Cardiac muscle cell (in vitro differentiated cells and primary cell): ENCODE results near the gene LMNA. TPM values are rescaled to one million over a fixed set of nuclear protein-coding genes. Genes with fewer than 3 reads are reported as not detected.
A peak's percentile ranks its signal among the peaks of the same experiment; 100 is the strongest.

Experiments used
- DNase-seq, 2 donors: peaks; one replicate each; pipeline versions ENCODE4 v3.0.0 to v3.0.0-alpha.2; 2010 to 2017; ENCODE audit warnings: low read depth in 1 of 2, low spot score in 1 of 2
- H3K27ac ChIP-seq: fragments of 200-600 bp; sonication (generic); 2 replicates; pipeline ENCODE4 v1.5.1; 2016
- H3K27me3 ChIP-seq: fragments of 200-600 bp; sonication (generic); 2 replicates; pipeline ENCODE4 v1.6.0; 2016; ENCODE audit warnings: control low read depth
- H3K36me3 ChIP-seq: fragments of 200-600 bp; sonication (generic); 2 replicates; pipeline ENCODE4 v1.5.1; 2016; ENCODE audit warnings: control low read depth
- H3K4me1 ChIP-seq: fragments of 200-600 bp; sonication (generic); 2 replicates; pipeline ENCODE4 v1.8.1; 2017; ENCODE audit warnings: low read depth, mild to moderate bottlenecking, mixed run types
- H3K4me3 ChIP-seq: fragments of 200-600 bp; sonication (generic); 2 replicates; pipeline ENCODE4 v1.5.1; 2016; ENCODE audit warnings: mild to moderate bottlenecking
- H3K9me3 ChIP-seq: fragments of 200-600 bp; sonication (generic); 2 replicates; pipeline ENCODE4 v1.5.1; 2017; ENCODE audit warnings: low read depth, mild to moderate bottlenecking, control low read depth
- CTCF ChIP-seq: IDR thresholded peaks from 2 replicates; pipeline ENCODE4 v1.5.1; 2012; ENCODE audit warnings: low read depth, mild to moderate bottlenecking, low read length
- polyA plus RNA-seq: library from polyadenylated mRNA; unstranded; fragments of >200 nt; fragmentation: Nextera tagmentation; extraction: Ambion mirVana; gene quantifications from 2 replicates; pipeline ENCODE4 v1.2.1, GENCODE V29; 2016
- total RNA-seq: library from RNA; depleted of rRNA; stranded (reverse); fragments of >200 nt; gene quantifications from 2 replicates; pipeline ENCODE4 v1.2.3, GENCODE V29; 2016

Gene LMNA
- total and polyA plus RNA-seq, 2 experiments from 2014 or later: 128 to 149 TPM

- H3K4me1 ChIP-seq: peaks cover 6% of the 10 kb centered on the region
- no peaks in the 10 kb centered on the region for H3K27me3 ChIP-seq
- no peak for TF ChIP-seq CTCF
- no peaks in the 10 kb centered on the region for H3K9me3 ChIP-seq
- no peak for DNase-seq
- peaks cover under 1% of the 10 kb centered on the region for H3K36me3 ChIP-seq
- H3K27ac ChIP-seq: no peak overlapping the region
- no peak overlapping the region for H3K4me3 ChIP-seq
These were observed 15.7 kb upstream of the LMNA start for GRCh38 chr1:156098784-156099183.

GRCh38 chr1:156099282-156099681 lies 15.2 kb upstream of the LMNA start:
- TF ChIP-seq CTCF: no peak
- Histone ChIP-seq H3K4me1 (peaks cover 11% of the 10 kb centered on the region), H3K4me3 (no peak overlapping the region), H3K27me3 (no peaks in the 10 kb centered on the region), H3K9me3 (no peaks in the 10 kb centered on the region), H3K36me3 (no peaks in the 10 kb centered on the region), H3K27ac (no peak overlapping the region)
- no peak for DNase-seq

- no peak for TF ChIP-seq CTCF
These were observed 14.1 kb upstream of the LMNA start for GRCh38 chr1:156100205-156100995.

GRCh38 chr1:156101880-156102279 lies 12.6 kb upstream of the LMNA start:
- no peak overlapping the region for H3K4me3 ChIP-seq
- H3K27ac ChIP-seq: no peak overlapping the region
- no peak for TF ChIP-seq CTCF
- H3K4me1 ChIP-seq: peaks cover 37% of the 10 kb centered on the region
- no peaks in the 10 kb centered on the region for H3K36me3 ChIP-seq
- DNase-seq: no peak
- H3K9me3 ChIP-seq: no peaks in the 10 kb centered on the region
- no peaks in the 10 kb centered on the region for H3K27me3 ChIP-seq

More at GRCh38 chr1:156100205-156100995, 14.1 kb upstream of the LMNA start:
- no peaks in the 10 kb centered on the region for H3K36me3 ChIP-seq
- H3K4me1 ChIP-seq: peaks cover 22% of the 10 kb centered on the region
- H3K27ac ChIP-seq: no peak overlapping the region
- H3K9me3 ChIP-seq: no peaks in the 10 kb centered on the region
- DNase-seq: no peak
- H3K4me3 ChIP-seq: no peak overlapping the region
- H3K27me3 ChIP-seq: no peaks in the 10 kb centered on the region

GRCh38 chr1:156102633-156103511 lies 11.6 kb upstream of the LMNA start:
- Histone ChIP-seq H3K4me1 (peaks cover 45% of the 10 kb centered on the region), H3K9me3 (no peaks in the 10 kb centered on the region), H3K27ac (peak overlapping the region; percentile 98), H3K36me3 (no peaks in the 10 kb centered on the region), H3K4me3 (no peak overlapping the region), H3K27me3 (no peaks in the 10 kb centered on the region)
- peak in 1 of 2 donors; percentile 54 for DNase-seq
- no peak for TF ChIP-seq CTCF
